HG03066 (cell line): ENCODE data around the gene FNDC11.
A peak's percentile ranks its signal among the peaks of the same experiment; 100 is the strongest.
"Not testable (repeated sequence)": the region's sequence is repeated elsewhere in the genome, so short reads cannot be mapped to it uniquely, and the experiment has no call there.

ENCODE experiments used
- ATAC-seq: cut with Tn5 transposase; IDR thresholded peaks from one replicate; pipeline ENCODE4 v1.9.1; 2021; ENCODE audit warnings: low read depth; ENCODE audit not compliant: unreplicated experiment

FNDC11 gene

DNA sequence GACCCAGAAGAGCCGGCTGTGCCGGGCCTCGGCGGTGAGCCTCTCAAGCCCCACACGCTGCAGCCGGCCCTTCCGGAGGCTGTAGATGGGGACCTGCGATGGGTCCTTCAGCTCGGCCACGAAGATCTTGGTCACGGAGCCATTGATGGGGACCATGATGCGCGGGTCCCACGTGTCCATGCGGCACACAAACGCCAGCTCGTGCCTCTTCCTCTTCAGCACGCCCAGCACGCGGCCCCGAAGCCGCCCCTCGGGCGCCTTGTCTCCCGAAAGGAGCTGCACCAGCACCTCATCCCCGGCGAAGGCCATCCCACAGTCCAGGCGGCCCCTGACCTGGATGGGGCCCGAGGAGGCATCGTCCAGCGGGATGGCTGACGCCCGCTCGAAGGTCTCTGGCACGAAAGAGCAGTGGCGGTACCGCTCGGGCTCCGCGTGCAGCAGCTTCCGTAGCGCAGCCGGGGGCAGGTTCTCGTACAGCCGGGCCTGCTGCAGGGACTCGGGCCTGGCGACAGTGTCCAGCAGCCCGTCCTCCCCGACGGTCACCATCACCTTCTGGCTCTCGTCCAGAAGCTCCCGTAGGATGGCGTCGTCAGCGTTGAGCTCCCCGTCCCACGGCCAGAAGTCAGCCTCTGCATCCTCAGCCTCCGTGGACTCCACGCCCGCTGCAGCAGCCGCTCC, 11.2 kb downstream of the FNDC11 start:
- ATAC-seq, result no peak

DNA sequence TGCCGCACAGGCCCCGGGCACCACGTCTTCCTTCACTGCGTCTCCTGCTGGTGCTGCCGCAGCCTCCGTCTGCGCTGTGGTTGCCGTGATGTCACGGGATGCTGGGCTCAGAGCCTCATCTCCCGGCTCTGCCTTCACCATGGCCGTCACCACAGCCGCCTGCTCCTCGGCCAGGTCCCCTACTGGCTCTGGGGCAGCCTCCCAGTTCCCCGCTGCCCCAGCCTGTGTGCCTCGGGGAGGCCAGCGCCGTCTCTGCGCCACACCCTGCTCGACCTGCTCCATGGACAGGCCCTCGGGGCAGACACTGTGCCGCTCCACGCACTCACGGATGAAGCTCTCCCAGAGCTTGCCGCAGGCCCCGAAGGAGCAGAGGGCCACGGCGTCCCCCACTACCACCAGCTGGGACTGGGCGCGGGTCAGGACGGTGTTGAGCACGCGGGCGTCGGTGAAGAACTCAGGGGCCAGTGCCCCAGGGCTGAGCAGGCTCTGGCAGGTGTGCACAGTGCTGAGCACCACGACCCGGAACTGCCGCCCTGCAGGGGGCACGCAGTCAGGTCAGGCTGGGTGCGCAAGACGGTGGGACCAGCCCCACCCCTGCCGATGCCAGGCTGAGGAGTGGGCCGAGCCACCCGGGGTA, 11.9 kb downstream of the FNDC11 start:
- ATAC-seq, result no peak

DNA sequence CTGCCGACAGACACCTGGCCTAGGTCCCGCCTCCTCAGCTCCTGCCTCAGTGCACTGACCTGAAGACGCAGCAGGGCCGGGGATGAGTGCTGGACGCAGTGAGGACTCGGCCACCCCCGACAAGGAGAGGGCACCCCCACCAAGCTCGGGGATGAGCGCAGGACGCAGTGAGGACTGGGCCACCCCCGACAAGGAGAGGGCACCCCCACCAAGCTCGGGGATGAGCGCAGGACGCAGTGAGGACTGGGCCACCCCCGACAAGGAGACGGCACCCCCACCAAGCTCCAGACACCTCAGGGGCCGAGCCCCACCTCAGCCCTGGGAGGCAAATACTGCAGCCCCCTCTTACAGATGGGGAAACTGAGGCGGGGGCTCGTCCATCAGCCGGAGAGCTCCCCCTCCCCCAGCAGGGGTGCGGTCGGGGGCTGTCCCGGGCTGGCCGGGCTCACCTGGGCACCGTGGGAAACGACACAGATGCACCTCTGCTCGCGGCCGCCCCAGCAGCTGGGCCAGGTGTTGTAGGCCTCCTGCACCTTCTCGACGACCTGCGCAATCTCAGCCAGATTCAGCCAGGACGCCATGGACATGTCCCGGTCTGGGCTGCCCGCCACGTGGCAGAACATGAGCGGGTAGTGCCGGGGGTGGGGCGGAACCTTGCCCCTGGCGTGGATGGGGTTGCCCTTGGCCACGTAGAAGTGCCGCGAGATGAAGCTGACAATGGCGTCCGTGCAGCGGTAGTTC, 12.6 kb downstream of the FNDC11 start:
- no peak for ATAC-seq

DNA sequence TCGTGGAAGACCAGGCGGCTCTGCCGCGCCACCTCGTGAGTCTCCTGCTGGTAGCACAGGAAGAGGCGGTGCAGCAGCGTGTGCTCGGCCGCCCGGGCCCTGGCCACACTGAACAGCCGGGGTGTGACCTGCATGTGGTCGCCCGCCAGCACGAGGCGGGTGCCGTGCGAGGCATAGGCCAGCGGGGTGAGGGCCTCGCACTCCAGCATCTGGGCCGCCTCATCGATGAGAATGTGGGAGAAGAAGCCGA, 13.1 kb downstream of the FNDC11 start:
- ATAC-seq, result no peak

DNA sequence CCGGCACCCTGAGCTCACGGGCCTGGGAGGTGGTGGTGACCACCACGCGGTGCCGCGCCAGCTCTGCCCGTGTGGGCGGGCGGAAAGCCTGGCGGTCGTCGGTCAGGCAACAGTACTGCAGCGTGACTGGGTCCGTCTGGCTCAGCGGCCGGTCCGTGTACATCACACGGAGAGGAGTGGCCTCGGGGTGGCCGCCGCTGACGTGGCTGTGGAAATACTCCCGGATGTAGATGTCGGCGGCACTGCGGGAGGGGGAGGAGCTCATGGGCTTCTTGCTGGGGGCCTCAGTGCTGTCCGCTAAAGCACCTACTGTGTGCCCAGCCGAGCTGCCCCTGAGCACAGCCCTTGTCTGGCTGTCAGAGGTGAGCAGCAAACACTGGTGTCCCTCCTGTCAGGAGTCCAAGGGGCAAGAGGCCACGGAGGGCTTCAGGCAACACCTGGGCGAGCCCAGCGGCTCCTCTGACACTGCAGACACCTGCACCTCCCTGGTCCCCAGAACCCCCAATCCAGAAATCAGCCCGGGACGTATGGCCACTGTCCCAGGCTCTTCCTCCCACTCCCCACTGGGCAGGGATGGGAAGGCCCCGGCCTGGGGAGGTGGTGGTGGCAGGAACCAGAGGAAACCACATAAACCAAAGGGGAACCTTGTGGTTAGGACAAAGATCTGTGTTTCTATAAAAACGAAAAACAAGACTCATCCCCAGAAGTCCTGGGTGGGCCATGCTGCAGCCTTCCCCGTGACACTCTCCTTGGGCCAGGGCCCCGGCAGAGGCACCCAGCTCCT, 13.6 kb downstream of the FNDC11 start:
- peak; percentile 72 for ATAC-seq

DNA sequence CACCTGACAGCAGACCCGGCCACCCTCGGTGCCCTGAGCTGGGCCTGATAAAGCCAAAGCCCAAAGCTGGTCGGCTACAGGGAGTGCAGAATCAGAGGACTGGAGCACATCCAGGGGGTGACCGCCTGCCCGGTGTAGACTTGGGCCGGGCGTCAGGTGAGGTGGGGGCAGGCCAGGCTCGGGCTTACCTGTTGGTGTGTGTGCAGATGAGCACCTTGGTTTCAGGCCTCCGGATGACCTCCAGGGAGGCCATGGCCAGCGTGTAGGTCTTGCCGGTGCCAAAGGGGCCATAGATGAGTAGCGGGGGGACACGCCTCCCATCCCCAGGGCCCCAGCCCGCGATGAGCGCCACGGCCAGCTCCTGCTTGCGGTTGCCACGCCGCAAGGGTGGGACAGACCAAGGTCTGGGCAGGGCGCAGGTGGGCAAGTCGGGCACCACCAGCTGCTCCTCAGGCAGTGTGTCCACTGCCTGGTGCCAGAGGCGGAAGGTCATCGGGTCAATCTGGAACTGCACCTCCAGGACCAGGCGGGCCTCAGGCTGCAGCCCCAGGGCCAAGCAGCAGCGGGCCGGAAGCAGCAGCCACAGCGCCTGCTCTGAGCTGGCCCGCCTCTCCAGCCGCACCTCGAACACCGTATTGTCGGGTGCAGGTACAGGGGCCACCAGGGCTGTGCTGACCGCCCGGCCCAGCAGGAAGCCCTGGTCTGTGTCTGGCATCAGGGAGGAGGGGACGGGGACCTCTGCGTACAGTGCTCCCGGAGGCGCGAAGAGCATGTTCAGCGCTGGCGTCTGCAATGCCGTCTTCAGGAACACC, 14.4 kb downstream of the FNDC11 start:
- ATAC-seq, result no peak

DNA sequence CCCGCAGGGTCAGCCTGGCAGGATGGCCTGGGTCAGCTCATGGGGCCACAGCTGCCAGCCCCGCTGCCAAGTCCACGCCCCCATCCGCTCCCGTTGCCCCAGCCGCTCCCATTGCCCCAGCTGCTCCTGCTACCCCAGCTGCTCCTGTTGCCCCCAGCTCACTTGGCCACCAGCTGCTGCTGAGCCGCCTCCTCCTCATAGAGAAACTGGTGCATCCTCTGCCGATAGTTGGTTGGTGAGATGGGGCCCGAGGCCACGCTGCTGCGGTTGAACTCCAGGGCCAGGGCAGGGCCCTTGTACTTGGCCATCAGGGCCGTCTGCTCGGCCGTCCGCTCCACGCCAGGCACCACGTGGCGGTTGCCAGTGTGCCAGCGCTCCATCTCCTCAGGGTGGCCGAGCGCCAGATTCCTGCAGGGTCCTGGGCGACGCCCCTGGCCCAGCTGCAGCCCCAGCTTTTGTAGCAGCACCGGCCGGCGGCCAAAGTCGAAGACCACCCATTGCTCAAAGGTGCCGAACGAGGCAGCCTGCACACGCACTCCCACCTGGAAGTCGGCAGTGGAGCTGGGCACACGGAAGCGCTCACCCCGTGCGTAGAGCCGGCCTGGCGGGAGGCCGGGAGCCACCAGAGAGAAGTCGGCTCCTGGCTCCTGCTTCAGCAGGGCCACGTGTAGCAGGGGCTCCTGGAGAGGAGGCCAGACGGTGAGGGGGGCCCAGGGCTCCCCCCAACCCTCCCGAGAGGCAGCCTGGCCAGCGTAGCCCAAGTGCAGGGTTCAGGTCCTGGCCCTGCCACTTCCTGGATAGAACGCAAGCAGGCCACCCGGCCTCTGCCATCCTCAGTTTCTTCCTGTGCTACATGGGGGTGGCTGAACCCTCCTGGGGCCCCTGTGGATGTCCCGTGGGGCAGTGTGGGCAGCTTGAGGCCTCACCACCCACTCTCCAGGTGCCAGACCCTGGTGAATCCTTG, 15.3 kb downstream of the FNDC11 start:
- no peak for ATAC-seq

DNA sequence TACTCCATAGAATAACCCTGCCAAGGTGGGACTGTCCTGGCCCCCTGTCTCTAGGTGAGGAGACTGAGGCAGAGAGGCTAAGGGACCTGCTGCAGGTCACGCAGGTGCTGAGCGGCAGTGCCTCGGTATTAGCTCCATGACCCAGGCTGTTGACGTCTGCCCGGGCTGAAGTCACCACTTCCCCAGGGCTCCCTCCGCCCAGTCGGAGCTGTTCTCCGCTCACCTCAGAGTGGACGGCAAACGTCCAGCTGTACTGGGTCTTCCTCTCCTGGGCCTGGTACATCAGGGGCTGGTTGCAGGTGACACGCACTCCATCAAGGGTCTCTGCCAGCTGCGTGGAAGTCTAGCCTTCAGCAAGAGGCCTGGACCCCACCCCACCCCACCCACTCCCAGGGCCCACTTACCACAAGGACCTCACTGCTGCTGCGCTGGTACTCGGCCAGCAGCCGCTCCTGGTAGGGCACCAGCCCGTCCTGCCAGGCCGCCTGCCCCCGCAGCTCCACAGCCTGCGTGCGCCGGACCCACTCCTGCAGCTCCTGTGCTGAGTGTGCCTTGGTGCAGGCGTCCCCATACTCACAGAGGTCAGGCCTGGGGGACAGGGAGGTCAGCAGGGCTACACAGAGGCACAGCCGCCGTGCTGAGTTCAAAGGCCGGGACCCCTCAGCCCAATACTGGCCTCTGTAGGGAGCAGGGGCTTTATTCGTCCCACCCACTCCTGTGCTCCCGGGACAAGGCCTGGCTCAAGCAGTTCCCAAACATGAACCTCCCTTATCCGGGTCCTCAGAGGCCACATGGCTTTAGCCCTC, 16.5 kb downstream of the FNDC11 start:
- ATAC-seq, result no peak

DNA sequence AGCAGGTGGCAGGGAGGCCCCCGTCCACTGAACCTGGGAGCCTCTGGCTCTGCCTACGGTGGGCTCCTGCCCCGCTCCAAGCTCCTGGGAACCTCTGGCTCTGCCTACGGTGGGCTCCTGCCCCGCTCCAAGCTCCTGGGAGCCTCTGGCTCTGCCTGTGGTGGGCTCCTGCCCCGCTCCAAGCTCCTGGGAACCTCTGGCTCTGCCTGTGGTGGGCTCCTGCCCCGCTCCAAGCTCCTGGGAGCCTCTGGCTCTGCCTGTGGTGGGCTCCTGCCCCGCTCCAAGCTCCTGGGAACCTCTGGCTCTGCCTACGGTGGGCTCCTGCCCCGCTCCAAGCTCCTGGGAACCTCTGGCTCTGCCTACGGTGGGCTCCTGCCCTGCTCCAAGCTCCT, 17.1 kb downstream of the FNDC11 start:
- ATAC-seq, result not testable (repeated sequence)

DNA sequence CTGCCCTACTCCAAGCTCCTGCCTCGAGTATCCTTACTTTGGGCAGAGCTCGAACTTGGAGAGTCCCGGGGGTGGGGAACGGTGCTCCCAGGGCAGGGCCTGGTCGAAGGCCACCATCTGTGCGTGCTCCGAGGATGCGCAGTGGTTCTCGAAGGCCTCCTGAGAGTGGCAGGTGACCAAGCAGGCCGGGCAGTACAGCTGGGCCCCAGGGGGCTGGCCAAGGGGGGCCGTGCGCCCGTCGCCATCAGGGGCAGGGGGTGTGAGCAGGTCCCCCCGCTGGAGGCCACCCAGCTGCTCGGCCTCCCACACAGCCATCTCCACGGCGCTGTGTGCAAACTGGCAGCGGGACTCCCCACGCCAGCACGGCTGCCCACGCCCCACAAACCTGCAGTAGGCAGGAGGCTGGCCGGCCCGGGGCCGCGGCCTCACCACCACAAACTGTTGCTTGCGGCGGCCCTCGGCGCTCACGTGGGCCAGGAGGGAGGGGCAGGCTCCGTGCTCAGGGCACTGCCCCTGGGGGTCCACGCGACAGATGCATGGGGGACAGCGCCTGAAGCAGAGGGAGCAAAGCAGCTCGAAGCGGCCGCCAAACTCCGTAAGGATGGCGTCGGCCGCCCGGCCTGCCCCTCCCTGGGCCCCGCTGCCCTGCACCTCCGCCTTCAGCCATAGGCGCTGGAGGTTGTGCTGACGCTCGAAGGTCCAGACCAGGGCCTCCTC, 18.3 kb downstream of the FNDC11 start:
- ATAC-seq, result no peak

DNA sequence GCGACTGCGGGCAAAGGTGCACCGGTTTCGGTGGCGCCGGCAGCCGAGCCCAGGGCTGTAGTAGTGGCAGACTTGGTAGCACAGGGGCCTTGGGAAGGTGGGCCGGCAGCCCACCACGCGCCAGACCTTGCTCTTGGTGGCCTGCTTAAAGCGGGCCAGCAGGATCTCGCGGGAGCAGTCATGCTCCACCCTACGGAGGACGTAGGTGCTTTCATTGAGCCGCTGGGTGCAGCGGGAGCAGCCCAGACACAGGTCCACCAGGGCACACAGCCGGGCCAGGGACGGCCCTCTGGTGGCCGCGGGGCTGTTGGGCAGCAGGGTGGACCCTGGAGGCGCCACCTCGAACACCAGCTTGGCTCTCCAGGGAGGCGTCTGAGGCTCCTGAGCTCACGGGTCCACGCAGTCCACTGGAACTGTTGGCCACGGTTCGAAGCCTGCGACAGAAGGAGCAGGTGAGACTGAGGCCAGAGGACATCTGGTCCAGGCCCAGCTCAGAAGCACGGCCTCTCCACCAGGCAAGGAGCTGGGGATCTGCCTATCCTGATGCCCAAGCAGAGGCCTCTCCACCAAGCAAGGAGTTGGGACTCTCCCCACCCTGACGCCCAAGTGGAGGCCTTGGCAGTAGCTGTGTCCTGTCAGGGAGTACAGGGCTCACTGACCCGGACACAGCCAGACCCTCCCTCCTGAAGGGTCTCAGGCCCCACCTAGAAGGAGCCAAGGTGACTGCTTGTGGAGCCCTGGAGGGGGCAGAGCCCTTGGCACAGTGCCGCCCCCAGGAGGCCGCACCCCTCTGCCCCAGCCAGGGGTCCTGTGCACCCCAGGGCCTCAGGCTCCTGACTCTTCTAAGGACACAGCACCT, 19.1 kb downstream of the FNDC11 start:
- no peak for ATAC-seq

DNA sequence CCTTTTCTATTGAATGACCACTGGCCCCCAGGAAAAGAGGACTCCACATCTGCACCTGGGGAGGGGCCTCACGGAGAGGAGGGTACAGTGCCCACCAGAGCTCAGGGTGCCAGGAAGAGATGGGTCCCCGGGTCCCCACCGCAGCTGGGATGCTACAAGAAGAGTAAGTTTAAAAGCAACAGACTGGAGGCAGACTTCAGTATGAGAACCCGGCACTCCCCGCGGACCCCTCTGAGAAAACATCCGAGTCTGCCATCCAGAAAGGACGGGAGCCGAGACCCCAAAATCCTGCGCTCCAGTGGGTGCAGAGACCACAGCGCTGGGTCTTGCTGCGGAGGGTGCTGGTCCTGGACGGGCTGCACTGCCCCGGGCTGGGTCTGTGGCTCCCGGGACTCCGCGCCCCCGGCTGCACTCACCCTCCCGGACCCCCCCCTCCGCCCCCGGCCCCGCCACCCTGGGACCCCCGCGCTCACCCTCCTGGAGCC, 19.7 kb downstream of the FNDC11 start:
- ATAC-seq, result no peak

DNA sequence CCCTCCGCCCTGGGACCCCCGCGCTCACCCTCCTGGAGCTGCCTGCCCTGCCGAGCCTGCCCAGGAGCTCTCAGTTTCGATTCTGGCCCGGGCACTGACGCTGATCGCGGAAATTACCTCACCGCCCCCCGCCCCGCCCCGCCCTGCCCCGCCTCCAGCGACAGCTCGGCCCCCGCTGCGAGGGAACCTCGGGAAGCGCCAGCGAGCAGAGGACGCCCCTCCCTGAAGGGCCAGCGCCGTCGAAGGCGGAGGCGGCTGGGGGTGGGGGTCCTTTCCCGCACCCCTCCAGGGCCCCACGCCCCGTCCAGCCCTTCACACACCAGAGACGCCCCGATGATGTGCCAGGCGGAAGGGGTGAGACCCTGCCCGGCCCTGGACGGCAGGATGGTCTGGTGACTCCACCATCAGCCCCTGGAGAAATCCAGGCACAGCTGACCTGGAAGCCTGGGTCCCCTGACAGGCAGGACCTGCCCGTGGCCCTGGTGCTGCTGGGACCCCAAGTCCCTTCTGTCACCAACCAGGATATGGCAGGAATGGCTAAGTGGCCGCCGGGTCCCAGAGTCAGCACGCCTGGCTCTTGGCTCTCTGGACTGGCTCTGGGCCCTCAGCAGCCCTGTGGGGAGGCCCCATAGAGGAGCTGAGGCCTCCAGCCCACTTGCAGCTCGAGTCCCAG, 20.3 kb downstream of the FNDC11 start, which contains the start of gene HELZ2:
TSS of gene HELZ2 (minus strand) at position 84 of the 673 bp plus-strand sequence. CDS start 1,854 bp downstream, outside the sequence.
- ATAC-seq, result no peak

DNA sequence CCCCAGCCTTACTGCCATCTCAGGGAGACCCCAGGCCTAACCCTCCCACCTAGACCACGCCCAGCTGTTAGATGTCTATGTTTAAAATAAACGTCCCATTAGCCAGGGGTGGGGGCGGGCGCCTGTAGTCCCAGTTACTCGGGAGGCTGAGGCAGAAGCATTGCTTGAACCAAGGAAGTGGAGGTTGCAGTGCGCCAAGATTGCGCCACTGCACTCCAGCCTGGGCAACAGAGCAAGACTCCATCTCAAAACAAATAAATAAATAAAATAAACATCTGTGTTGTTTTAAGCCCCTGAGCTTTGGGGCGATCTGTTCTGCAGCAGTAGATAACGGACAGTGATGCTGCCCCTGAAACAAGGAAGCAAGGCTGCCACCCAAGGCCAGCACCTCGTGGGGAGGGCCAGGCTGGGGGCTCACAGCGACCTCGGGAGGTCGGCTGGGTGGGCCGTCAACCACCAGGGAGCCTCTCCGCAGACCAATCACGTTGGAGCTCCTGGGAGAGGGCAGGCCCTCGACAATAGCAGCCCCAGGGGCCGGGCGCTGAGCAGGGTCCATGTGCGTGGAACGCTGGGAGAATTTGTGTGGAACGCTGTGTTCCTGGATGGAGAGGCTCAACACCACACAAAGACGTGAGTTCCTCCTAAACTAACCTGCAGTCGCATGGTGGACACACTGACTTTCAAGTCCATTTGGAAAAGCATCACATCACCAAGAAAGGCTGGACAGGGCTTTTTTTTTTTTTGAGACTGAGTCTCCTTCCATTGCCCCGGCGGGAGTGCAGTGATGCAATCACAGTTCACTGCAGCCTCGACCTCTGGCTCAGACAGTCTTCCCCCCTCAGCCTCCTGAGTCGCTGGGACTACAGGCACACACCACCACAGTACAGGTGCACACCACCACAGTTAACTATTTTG, 21.1 kb downstream of the FNDC11 start:
- no peak for ATAC-seq

DNA sequence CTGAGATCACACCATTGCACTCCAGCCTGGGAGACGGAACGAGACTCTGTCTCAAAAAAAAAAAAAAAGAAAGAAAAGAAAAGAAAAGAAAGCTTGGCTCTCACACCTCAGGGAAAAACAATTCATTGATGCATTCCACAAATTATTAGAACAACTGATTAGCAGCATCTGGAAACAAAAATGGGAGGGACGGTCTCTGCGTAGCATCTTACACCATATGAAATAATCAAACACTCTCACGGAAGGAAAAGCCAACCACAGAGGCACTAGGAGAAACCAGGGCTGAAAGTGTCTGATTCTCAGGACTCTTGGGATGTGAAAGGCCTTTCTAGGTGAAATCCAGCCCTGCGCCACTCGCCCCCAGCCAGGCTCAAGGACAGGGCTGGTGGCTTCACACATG, 22.4 kb downstream of the FNDC11 start:
- no peak for ATAC-seq
